Measurements from ENCODE around the gene KCNMA1. TPM values are rescaled to one million over a fixed set of nuclear protein-coding genes. Genes with fewer than 3 reads are reported as not detected.

The KCNMA1 gene
- total RNA-seq, 2 donors from 2014 or later = 168 to 188 TPM

- Histone ChIP-seq H3K27me3 (replicated peaks; ENCODE audit: insufficient read depth) (no peaks in the 10 kb centered on the region), H3K27ac (no peak overlapping the region), H3K9me3 (no peaks in the 10 kb centered on the region), H3K4me1 (ENCODE audit: control insufficient read depth in 1 of 2, low read depth in 2 of 2) (peaks cover 5 to 44% of the 10 kb centered on the region in 2 donors), H3K4me3 (no peak overlapping the region), H3K36me3 (no peaks in the 10 kb centered on the region)
- ATAC-seq (ENCODE audit: insufficient number of reproducible peaks, low FRiP score, low read depth) = no peak
- DNase-seq (ENCODE audit: low spot score) = no peak
- no peak for TF ChIP-seq CTCF (IDR thresholded peaks at IDR 0.05)
These were observed 162.1 kb downstream of the KCNMA1 start for GRCh38 chr10:77475522-77475921.

- Histone ChIP-seq H3K4me3 (no peak overlapping the region), H3K36me3 (no peaks in the 10 kb centered on the region), H3K27me3 (replicated peaks; ENCODE audit: insufficient read depth) (no peaks in the 10 kb centered on the region), H3K27ac (no peak overlapping the region), H3K4me1 (ENCODE audit: control insufficient read depth in 1 of 2, low read depth in 2 of 2) (peaks cover 5 to 42% of the 10 kb centered on the region in 2 donors), H3K9me3 (no peaks in the 10 kb centered on the region)
- no peak for ATAC-seq (ENCODE audit: insufficient number of reproducible peaks, low FRiP score, low read depth)
- no peak for TF ChIP-seq CTCF (IDR thresholded peaks at IDR 0.05)
- DNase-seq (ENCODE audit: low spot score) = no peak
These were observed 162.7 kb downstream of the KCNMA1 start for GRCh38 chr10:77474939-77475338.

- TF ChIP-seq CTCF (IDR thresholded peaks at IDR 0.05) = no peak
- no peak for ATAC-seq (ENCODE audit: insufficient number of reproducible peaks, low FRiP score, low read depth)
These were observed 163.2 kb downstream of the KCNMA1 start for GRCh38 chr10:77474386-77474785.

GRCh38 chr10:77472146-77472545 lies 165.5 kb downstream of the KCNMA1 start:
- no peaks in the 10 kb centered on the region for H3K9me3 ChIP-seq
- ATAC-seq (ENCODE audit: insufficient number of reproducible peaks, low FRiP score, low read depth) (no peak), DNase-seq (ENCODE audit: low spot score) (no peak)
- no peaks in the 10 kb centered on the region for H3K36me3 ChIP-seq
- H3K4me1 ChIP-seq (ENCODE audit: control insufficient read depth in 1 of 2, low read depth in 2 of 2) = peaks cover 0 to 25% of the 10 kb centered on the region in 2 donors
- no peaks in the 10 kb centered on the region for H3K27me3 ChIP-seq (replicated peaks; ENCODE audit: insufficient read depth)
- H3K4me3 ChIP-seq = no peak overlapping the region
- no peak overlapping the region for H3K27ac ChIP-seq
- TF ChIP-seq CTCF (IDR thresholded peaks at IDR 0.05) = no peak

More at GRCh38 chr10:77474386-77474785, 163.2 kb downstream of the KCNMA1 start:
- no peaks in the 10 kb centered on the region for H3K27me3 ChIP-seq (replicated peaks; ENCODE audit: insufficient read depth)
- DNase-seq (ENCODE audit: low spot score) = no peak
- H3K27ac ChIP-seq = no peak overlapping the region
- H3K4me3 ChIP-seq = no peak overlapping the region
- no peaks in the 10 kb centered on the region for H3K9me3 ChIP-seq
- H3K4me1 ChIP-seq (ENCODE audit: control insufficient read depth in 1 of 2, low read depth in 2 of 2) = peaks cover 5 to 41% of the 10 kb centered on the region in 2 donors
- H3K36me3 ChIP-seq = no peaks in the 10 kb centered on the region

GRCh38 chr10:77471069-77471536 lies 166.5 kb downstream of the KCNMA1 start:
- H3K27ac ChIP-seq = no peak overlapping the region
- ATAC-seq (ENCODE audit: insufficient number of reproducible peaks, low FRiP score, low read depth) = no peak
- H3K4me1 ChIP-seq (ENCODE audit: control insufficient read depth in 1 of 2, low read depth in 2 of 2) = peaks cover 0 to 33% of the 10 kb centered on the region in 2 donors
- no peak for DNase-seq (ENCODE audit: low spot score)
- no peaks in the 10 kb centered on the region for H3K9me3 ChIP-seq
- no peaks in the 10 kb centered on the region for H3K36me3 ChIP-seq
- H3K27me3 ChIP-seq (replicated peaks; ENCODE audit: insufficient read depth) = no peaks in the 10 kb centered on the region
- H3K4me3 ChIP-seq = no peak overlapping the region
- TF ChIP-seq CTCF (IDR thresholded peaks at IDR 0.05) = no peak
